GM12892 (cell line): ENCODE measurements around the gene ERAP2.

ENCODE experiments used
- POLR2A ChIP-seq: IDR thresholded peaks from 2 replicates; pipeline ENCODE4 v1.6.1; 2011; ENCODE audit warnings: low read depth, low read length, control low read depth
- POLR2AphosphoS5 ChIP-seq: IDR thresholded peaks from 2 replicates; pipeline ENCODE4 v1.6.1; 2011; ENCODE audit warnings: low read depth, low read length, control low read depth

GRCh38 chr5:96968614-96969013 lies 92.3 kb downstream of the ERAP2 start:
- TF ChIP-seq POLR2A (no peak), POLR2AphosphoS5 (no peak)
